HG03520 (cell line): ENCODE data around the gene CYP46A1.

Experiments used
- ATAC-seq: cut with Tn5 transposase; IDR thresholded peaks from one replicate; pipeline ENCODE4 v1.9.1; 2021; ENCODE audit warnings: mild to moderate bottlenecking, moderate library complexity; ENCODE audit not compliant: unreplicated experiment

The CYP46A1 gene

GRCh38 chr14:99741227-99741976 lies 57.3 kb downstream of the CYP46A1 start:
- no peak for ATAC-seq

DNA sequence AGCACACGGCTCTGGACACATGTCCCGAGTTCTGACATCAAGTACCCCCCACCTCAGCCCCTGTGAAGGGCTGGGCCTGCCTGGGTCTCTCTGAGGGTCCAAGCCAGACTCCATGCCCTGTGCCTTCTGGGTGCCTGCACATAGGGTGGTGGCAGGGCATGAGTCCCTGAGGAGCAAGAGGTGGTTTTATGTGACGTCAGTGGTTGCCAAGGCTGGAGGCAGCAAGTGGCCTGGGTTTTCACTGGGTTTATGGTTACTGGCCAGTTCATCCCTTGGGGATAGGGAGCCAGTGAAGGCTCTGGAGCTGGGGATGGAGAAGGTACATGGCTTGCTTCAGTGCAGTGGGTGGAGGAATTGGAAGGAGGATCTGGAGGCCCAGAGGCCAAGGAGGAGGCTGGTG lies 58.0 kb downstream of the CYP46A1 start:
- no peak for ATAC-seq

- no peak for ATAC-seq
Measured at GRCh38 chr14:99742509-99743487, 58.7 kb downstream of the CYP46A1 start.

GRCh38 chr14:99744199-99744872 lies 60.2 kb downstream of the CYP46A1 start:
- ATAC-seq = no peak

DNA sequence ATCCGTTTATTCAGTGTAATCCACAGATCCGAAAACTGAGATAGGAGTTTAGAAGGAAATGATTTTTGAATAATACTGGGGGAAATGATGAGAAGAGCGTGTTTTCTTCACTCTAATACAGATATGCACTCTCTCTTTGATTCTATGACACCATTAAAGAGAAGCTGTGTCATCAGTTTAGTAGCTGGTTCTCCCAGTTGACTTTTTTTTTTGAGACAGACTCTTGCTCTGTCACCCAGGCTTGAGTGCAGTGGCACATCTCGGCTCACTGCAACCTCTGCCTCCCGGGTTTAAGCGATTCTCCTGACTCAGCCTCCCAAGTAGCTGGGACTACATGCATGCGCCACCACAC lies 60.8 kb downstream of the CYP46A1 start:
- no peak for ATAC-seq

DNA sequence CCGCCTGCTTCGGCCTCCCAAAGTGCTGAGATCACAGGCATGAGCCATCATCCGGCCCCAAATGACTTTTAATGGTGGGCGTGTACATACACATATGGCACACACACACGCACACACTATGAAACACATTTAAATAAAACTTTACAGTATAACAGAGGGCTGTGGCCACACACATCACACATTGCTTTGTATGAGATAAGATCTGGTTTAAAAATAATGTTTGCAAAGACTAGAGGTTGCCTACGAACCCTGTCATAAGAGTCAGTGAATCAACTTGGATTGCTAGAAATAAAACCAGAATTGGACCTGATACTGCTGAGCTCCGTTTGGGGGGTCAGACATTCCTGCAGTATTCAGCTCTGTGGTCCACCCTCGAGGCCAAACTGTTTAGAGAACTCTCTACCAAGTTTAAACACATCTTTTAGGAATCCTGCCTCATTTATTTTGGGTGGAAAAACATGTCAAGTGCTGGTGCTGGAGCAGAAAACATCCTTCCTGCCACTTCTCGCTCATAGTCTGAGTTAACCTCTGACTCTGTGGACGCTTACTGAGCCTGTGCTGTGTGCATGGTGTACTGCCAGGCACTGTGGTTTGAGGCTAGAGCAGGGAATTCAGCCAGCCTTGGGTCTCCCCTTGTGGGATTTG lies 61.3 kb downstream of the CYP46A1 start:
- ATAC-seq = no peak

DNA sequence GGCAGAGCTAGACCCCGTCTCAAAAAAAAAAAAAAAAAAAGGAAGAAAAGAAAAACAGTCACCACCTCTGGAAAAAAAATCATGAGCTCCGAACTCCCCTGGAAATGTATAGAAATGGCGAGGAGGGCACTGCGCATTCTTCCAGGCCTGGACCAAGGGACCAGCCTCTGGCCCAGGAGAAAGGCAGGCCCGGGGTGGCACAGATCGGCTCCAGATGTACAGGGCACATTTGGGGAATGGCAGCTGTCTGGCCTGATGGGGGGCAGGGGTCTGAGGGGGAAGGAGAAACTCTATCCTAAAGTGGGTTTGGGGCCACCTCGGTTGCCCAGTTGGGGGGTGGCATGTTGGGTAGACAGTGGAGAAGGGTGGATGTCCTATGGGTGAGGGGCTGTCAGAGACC lies 63.1 kb downstream of the CYP46A1 start:
- no peak for ATAC-seq

DNA sequence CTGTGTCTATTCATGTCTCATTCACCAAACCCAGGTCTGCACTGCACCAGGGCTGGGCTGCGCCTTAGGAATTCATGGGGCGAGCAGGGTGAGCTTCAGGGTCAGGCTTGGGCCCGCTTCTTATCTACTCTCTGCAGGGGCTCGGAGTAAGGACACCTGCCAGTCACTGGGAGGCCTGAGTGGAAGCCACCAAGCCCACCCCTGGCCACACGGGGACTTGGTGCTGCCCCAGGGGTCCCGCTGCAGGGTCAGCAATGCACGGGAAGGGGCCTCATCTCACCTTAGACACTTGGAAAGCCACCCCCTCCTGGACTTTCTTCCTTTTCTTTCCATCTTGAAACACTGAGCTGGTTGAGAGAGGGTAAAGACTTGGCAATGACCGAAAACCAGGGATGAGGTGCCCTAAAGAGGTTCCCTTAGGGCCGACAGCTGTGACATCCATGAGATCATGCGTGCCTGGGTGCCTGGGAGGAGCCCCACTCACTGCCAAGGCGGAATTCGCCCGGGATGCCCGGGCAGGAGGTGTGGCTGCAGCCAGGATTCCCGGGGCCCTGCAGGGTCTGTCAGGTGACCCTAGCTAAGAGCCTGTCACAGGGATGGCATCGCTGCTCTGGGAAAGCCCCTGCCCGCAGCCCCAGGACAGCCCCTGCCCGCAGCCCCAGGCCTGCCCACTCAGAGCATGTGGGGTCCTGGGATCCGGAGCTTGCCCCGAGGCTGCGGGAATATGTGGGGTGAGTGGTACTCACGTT lies 63.7 kb downstream of the CYP46A1 start:
- ATAC-seq = no peak

GRCh38 chr14:99748529-99748928 lies 64.4 kb downstream of the CYP46A1 start:
- ATAC-seq = no peak

DNA sequence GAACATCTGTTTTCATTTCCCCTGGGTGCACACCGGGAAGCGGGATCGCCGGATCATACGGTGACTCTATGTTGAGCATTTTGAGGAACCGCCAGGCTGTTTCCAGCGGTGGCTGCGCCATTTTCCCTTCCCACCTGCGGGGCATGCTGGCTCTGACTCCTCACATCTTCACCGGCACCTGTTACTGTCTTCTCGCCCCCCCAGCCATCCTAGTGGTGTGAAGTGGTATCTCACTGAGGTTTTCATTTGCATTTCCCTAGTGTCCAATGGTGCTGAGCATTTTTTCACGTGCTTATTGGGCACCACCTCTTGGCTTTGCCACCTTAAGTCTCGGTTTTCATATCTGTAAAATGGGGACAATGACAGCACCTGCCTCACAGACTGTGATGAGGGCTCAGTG lies 65.0 kb downstream of the CYP46A1 start:
- ATAC-seq = no peak

DNA sequence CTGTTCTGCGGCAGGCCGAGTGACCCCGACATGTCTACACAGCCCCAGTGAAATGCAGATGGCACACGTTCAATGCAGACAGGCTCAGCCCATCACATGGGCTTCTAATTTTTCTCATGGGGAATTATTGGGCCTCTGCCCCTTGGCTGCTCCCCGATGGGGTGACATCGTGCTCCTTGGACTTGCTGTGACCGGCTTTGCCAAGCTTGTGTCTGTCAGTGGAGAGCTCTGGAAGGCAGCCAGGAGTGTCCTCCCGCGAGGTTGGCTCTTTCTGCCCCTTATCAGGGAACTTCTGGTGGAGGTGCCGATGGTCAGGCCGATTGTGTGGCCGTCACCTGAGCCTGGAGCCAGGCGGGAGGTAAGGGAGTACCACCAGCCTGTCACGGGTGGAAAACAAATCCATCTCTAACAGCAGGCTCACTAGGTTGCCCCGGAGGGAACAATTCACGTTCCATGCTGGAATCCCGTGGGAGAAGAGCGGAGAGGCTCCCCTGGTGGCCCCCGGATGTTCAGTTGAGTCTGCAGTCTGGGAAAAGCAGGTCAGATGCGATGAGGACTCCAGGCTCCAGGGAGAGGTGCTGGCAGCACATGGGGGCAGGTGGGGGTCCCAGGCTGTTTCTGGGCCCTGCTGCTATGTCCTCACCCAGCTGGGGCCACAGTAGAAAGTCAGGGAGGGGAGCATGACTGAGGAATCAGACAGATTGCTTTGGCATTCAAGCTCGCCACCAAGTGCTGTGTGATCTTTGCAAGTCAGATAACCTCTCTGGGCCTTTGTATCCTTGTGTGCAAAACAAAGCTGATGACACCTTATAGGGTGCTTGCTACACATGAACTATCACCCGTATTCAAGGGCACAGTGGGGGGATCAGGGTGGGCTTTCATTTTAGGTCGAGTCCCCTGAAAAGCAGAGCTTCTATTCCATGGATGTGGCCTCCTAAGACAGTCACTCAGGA lies 65.9 kb downstream of the CYP46A1 start:
- no peak for ATAC-seq

GRCh38 chr14:99750746-99751450 lies 66.8 kb downstream of the CYP46A1 start:
- ATAC-seq = no peak

DNA sequence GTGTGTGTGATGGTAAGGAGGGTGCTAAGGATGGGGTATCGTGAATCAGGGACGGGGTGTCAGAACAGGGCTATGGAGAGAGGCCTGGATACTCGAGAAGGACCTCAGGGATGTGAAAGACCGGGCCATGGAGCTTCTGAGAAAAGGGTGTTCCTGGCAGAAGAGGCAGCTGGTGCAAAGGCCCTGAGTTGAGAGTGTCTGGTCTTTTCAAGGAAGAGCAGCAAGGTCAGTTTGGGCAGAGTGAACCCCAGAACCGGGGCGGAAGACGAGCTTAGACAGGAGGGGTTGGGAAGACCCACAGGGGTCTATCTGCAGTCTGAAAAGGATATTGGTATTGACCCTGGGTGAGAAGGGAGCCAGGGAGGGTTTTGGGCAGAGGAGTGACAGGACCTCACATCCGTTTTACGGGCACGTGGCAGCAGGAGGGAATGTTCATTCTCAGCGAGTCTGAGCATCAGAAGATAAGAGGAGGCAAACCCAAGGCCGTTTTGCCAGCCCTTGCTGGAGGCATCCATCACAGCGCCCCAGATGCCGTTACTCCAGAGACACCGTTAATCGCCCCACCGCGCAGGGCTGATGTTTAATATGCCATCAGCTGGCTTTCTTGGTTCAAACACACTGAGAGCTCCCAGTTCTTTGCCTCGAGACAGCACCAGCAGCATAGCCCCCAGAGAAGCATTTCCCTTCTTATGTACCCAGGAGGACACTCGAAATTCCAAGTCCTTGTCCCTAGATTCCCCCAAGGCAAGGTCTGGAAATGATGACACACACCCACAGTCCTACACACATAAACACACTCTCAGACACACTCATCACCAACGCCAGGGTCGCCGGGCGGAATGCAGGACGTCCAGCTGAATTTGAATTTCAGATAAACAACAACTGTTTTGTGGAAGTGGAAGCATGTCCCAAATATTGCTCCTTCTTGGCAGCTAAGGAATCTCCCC lies 67.7 kb downstream of the CYP46A1 start:
- ATAC-seq = no peak

DNA sequence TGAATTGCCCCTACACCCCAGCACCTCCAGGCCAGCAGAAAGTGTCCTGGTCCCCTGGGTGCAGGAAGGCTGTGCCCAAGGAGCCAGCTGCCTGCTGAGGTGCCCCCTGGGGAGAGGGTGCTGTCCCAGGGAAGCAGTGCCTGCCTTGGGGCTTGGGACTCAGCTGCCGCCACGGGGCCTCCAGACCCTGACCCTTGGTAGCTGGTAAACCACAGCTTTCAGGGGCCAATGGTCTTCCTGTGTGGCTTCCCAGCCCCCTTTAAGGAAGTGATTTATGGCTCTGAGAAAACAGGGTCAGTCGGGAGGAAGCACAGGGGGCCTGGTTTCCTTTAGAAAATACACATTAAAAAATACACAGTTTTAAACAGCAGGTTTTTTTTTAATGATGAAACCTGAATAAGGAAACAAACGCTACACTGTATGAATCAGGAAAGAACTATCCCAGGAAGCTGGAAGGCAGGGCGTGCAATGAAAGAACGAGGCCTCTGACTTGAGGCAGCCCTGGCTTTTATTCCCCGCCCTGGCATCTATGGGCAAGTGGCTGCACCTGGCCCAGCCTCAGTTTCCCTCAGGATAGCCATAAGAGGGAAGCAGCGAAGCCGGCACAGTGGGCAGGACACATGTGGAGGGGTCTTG lies 68.5 kb downstream of the CYP46A1 start:
- no peak for ATAC-seq

DNA sequence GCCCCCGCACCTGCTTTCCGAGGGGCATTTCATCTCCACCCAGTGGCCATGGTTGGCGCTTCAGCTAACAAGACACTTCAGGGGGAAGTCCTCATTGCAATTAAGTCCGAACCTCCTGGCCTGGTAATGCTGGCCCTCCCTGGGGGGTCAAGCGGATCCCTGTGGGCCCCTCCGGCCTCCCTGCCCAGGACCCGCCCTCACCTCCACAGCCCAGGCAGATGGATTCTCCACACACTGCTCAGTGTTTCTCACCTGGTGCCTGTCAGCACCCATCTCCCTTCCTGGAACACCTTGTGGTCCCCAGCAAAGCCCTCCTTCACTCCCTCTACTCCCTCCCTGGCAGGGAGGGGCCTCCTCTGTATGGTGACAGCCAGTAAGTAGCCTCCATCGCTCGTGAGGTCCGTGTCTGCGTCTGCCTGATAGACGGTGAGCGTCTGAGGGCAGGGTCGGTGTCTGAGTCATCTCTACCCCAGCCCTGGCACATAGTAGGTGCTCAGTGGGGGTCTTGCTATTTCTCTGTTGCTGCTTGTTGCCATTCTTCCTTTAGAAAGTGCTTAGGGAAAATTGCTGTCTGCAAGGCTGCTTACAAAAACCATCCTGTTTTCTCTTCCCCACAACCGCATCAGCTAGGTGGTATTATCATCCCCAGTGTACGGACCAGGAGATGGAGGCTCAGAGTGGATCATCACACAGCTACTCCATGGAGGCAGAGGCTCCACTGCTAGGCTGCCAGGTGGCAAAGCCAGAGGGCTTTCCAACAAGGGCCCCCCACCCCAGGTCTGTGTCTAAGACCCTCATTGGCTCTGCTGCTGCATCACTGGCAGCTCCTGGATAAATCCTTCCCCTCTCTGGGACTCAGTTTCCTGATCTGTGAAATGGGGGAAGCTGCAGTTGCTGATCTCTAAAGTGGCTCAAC lies 69.4 kb downstream of the CYP46A1 start:
- no peak for ATAC-seq
